Fibroblast of villous mesenchyme (primary cell): ENCODE results near the gene PYDC1. TPM values are rescaled to one million over a fixed set of nuclear protein-coding genes. Genes with fewer than 3 reads are reported as not detected.

ENCODE experiments used
- DNase-seq: peaks from one replicate; pipeline ENCODE4 v3.0.0-alpha.2; 2010; ENCODE audit warnings: low read depth
- H3K4me3 ChIP-seq: 2 replicates; pipeline ENCODE4 v1.5.1; 2011; ENCODE audit warnings: low read depth, mild to moderate bottlenecking, low read length
- total RNA-seq: library from RNA; depleted of rRNA; stranded (reverse); fragments of >200 nt; gene quantifications from 2 replicates; pipeline ENCODE4 v1.2.3, GENCODE V29; 2012
- TF ChIP-seq, protein P1 (sequence below): IDR thresholded peaks from 2 replicates; pipeline ENCODE4 v1.5.1; 2012; ENCODE audit warnings: low read depth, mild to moderate bottlenecking, low read length; ENCODE audit not compliant: insufficient read depth

Gene PYDC1
- total RNA-seq, 1 donor, result not detected

DNA sequence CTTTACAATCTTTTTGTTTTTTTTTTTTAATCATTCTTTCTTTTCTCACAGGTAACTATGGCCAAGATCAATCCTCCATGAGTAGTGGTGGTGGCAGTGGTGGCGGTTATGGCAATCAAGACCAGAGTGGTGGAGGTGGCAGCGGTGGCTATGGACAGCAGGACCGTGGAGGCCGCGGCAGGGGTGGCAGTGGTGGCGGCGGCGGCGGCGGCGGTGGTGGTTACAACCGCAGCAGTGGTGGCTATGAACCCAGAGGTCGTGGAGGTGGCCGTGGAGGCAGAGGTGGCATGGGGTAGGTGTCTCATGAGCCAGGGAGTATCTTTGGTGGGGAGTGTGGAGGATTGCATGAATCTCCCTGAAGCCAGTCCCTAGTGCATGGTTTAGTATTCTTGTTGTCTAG is 32.0 kb downstream of the PYDC1 start:
- TF ChIP-seq, protein P1, sequence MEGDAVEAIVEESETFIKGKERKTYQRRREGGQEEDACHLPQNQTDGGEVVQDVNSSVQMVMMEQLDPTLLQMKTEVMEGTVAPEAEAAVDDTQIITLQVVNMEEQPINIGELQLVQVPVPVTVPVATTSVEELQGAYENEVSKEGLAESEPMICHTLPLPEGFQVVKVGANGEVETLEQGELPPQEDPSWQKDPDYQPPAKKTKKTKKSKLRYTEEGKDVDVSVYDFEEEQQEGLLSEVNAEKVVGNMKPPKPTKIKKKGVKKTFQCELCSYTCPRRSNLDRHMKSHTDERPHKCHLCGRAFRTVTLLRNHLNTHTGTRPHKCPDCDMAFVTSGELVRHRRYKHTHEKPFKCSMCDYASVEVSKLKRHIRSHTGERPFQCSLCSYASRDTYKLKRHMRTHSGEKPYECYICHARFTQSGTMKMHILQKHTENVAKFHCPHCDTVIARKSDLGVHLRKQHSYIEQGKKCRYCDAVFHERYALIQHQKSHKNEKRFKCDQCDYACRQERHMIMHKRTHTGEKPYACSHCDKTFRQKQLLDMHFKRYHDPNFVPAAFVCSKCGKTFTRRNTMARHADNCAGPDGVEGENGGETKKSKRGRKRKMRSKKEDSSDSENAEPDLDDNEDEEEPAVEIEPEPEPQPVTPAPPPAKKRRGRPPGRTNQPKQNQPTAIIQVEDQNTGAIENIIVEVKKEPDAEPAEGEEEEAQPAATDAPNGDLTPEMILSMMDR, result no peak
- no peak overlapping the region for H3K4me3 ChIP-seq
- DNase-seq, result no peak

DNA sequence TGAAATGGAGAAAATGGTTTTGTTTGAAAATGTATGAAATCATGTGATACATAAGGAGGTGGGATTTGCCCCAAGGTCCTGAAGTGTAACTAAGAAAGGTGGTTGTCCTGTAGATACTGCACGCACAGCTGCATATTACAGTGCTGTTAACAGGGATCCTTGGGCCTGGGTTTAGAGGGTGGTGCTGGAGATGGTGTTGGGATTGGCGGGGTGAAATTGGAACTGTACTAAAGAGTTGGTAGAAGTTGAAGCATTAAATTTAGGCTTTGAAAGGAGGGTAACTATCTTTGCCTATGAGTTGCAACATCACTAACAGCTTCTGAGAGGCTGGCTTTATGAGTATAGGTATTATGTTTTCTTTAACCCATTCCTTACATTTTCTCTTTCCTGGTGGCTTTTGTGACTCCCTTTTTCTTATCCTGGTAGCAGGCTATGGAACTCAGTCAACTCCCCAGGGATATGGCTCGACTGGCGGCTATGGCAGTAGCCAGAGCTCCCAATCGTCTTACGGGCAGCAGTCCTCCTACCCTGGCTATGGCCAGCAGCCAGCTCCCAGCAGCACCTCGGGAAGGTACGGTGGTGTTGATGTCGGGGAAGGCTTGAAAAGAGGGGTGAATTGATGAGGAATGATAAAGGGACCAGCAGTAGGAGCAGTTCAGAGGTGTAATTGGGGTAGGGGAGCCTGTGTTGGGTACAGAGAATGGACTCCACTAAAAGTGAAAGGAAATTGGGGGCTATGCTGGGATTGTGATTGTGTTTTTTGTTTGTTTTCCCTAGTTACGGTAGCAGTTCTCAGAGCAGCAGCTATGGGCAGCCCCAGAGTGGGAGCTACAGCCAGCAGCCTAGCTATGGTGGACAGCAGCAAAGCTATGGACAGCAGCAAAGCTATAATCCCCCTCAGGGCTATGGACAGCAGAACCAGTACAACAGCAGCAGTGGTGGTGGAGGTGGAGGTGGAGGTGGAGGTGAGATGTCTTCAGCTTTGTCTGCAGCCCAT is 33.2 kb downstream of the PYDC1 start:
- no peak overlapping the region for H3K4me3 ChIP-seq
- DNase-seq, result no peak
- TF ChIP-seq, protein P1, result no peak

DNA sequence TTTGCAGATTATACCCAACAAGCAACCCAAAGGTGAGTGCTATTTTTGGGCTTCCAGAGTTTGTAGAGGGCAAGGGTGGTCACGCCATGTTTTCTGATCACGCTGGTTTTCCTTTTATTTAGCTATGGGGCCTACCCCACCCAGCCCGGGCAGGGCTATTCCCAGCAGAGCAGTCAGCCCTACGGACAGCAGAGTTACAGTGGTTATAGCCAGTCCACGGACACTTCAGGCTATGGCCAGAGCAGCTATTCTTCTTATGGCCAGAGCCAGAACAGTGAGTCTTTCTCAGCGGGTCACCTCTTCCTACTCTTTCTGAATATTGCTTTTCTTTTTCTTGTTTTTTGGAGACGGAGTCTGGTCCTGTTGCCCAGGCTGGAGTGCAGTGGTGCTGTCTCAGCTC is 34.5 kb downstream of the PYDC1 start:
- peak overlapping the region; percentile 96 for H3K4me3 ChIP-seq
- TF ChIP-seq, protein P1, result no peak
- no peak for DNase-seq

DNA sequence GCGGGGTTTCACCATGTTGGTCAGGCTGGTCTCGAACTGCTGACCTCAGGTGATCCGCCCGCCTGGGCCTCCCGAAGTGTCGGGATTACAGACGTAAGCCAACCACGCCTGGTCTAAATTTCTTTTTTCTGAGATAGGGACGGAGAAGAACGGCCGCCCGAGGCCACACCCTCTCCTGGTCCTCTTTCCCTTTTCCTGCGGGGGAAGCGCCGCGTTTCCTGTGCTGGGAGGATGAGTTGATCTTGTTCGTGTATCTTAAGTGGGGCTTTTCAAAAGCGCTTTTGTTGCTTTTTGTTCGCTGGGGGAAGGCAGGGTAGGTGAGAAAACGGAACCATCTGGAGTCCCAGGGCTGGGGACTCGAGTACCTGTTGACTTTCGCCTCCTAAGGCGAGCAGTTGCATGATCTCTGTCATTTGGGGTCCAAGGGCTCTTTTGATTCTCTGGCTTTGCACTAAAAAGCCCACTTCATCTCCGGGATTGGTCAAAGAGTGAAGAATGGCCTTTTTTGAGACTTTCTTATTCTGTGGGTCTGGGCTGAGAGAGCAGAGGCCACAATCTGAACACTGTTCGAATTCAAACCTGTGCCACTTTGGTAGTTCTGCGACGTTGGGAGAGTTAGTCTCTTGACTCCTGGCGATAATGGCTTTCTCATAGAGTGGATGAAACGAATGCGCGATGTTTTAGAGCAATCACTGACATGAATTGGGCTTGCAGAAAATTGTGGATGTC is 35.7 kb downstream of the PYDC1 start:
- H3K4me3 ChIP-seq, result peak overlapping the region; percentile 96
- DNase-seq, result peak; percentile 59
- TF ChIP-seq, protein P1, result no peak

DNA sequence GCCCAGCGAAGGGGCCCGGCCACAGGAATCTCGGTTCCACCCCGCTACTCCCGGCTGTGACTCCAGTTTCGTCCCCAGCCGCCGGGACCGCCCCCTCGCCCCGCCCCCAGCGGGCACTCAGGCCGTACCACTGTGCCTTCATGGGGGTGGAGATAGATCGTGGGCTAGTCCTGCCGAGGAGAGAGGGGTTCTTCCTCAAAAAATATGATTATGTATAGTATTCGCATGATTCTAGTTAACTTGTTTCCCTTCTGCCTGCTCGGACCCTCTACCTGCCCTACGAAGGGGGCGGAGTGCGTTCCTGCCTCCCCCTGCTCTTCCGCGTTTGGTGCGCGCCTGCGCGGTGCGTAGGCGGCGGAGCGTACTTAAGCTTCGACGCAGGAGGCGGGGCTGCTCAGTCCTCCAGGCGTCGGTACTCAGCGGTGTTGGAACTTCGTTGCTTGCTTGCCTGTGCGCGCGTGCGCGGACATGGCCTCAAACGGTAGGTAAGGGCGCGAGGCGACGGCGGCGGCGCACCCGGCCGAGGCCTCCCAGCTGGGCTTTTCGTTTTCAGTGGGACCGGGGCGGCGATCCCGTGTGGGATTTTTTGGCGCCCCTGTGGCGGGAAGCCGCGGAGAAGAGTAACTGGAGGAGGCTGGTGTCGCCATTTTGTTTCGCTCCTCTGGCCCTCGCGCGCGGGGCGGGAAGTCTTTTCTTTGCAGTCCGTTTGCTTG is 37.0 kb downstream of the PYDC1 start, which contains the start of gene FUS:
FUS (plus strand) TSS at position 393 of the 713 bp plus-strand sequence; CDS start at position 469, 76 bp downstream.
- DNase-seq, result peak; percentile 92
- H3K4me3 ChIP-seq, result peak within 1 kb of the TSS; percentile 96
- TF ChIP-seq, protein P1, result no peak

DNA sequence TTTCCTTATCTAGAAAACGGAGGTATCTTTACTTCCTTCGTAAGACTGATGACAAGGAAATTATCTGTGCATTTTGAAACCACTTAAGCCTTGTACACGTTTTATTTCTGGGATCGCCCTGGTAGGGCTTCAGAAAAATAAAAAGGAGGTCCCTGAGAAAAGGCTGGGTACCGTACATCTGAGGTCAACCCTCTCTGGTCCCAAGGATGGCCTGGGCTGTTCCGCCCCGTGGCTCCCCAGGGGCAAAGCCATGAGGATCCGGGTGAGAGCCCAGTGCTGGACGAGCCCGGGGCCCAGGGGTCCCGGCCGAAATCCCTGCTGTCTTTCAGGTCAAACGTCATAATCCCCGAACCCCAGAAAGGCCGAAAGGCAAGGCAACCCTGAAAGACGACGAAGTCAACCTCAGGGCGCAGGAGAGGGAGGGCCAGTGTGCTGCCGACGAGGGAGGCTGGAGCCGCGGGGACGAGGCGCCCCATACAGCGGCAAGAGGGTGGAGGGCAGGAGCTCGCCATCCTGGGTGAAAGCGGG is 37.7 kb downstream of the PYDC1 start:
- TF ChIP-seq, protein P1, result no peak
- H3K4me3 ChIP-seq, result peak overlapping the region; percentile 96
- DNase-seq, result peak; percentile 19
